ENCODE measurements around the gene P3H3. TPM values are rescaled to one million over a fixed set of nuclear protein-coding genes. Genes with fewer than 3 reads are reported as not detected.

Gene P3H3
- total RNA-seq, 4 donors from 2014 or later, result 5.0 to 30.5 (median 14.3) TPM

DNA sequence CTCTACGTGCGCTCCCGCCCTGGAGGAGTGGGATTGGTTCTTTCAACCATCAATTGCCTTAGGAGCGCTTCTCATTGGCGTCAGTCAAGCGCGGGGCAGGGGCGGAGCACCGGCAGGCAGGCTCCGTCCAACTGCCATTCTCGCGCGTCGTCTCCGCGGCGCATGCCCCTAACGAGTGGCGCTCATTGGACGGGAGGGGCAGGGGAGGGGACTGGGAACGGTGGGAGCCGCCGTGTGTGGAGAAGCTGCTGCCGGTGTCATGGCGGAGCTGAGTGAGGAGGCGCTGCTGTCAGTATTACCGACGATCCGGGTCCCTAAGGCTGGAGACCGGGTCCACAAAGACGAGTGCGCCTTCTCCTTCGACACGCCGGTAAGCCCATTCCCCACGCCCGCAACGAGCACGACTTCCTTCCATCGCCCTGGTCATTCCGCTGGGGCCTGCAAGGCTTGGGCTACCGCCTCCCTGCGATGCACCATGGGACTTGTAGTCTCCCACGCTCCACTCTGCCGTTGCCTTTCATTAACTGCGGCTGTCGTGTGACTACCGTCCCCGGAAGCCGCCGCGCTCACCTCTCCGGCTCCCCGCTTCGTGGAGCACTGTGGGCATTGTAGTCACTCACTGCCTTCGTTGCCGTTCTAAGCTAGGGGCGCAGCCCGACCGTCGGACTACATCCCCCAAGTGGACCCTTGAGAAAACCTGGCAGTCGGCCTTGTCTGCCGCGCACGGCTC lies 23.9 kb downstream of the P3H3 start, which contains the start of gene USP5:
Gene USP5 (plus strand): TSS at position 230 of the 730 bp plus-strand sequence. CDS start 30 bp downstream, at position 260.
- TF ChIP-seq, protein P1, sequence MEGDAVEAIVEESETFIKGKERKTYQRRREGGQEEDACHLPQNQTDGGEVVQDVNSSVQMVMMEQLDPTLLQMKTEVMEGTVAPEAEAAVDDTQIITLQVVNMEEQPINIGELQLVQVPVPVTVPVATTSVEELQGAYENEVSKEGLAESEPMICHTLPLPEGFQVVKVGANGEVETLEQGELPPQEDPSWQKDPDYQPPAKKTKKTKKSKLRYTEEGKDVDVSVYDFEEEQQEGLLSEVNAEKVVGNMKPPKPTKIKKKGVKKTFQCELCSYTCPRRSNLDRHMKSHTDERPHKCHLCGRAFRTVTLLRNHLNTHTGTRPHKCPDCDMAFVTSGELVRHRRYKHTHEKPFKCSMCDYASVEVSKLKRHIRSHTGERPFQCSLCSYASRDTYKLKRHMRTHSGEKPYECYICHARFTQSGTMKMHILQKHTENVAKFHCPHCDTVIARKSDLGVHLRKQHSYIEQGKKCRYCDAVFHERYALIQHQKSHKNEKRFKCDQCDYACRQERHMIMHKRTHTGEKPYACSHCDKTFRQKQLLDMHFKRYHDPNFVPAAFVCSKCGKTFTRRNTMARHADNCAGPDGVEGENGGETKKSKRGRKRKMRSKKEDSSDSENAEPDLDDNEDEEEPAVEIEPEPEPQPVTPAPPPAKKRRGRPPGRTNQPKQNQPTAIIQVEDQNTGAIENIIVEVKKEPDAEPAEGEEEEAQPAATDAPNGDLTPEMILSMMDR (IDR thresholded peaks at IDR 0.05), result no peak
- peak in 2 of 3 donors; percentile 64 to 87 for TF ChIP-seq POLR2AphosphoS5 (IDR thresholded peaks at IDR 0.05)
- H3K9me3 ChIP-seq, result no peaks in the 10 kb centered on the region
- under 1% methylated on average over 29 of the region's 65 CpGs for WGBS

DNA sequence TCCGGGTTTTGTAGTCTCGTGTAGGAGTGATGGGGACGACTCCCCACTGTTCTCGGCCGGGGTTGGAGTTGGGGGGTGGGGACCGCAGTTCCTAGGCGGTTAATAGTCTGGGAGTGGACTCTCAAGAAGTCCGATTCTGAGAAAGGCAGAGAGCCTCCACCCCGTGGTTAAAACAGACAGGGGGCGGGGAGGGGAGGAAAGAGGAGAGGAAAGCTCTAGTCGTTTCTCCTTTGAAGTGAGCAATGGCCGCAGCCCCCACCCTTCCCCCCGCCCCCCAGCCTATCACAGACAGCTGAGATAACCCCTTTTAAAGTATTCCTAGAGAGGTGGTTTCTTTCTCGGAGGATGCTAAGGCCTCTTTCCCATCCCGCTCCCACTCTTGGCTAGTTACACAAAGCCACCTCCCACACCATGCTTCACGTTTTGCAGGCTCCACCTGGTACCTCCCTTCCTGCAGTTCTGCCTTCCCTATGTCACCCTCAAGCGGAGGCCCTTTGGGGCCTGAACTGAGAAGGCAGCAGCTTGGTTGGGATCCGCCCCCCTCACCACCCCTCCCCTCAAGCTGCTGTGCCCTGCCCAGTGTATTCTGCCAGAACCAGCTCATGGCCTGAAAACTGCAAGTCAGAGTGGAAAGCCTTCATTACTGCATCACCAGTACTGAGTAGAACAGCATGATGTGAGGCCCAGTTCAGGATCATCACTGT lies 24.6 kb downstream of the P3H3 start:
- peak overlapping the region; percentile 77 for H3K27ac ChIP-seq
- H3K36me3 ChIP-seq, result peaks cover 35% of the 10 kb centered on the region
- 0% methylated on average over 18 of the region's 18 CpGs for WGBS
- TF ChIP-seq POLR2A (IDR thresholded peaks at IDR 0.05), result no peak
- no peak for TF ChIP-seq POLR2AphosphoS5 (IDR thresholded peaks at IDR 0.05)
- no peak for TF ChIP-seq EP300 (IDR thresholded peaks at IDR 0.05)
- TF ChIP-seq, protein P1 (IDR thresholded peaks at IDR 0.05), result no peak
- H3K9me3 ChIP-seq, result no peaks in the 10 kb centered on the region
- DNase-seq (ENCODE audit: low spot score in 2 of 2), result no peak
- peaks cover 24% of the 10 kb centered on the region for H3K4me1 ChIP-seq
- peak overlapping the region; percentile 64 for H3K4me3 ChIP-seq
- H3K27me3 ChIP-seq, result no peaks in the 10 kb centered on the region

More for the DNA sequence above, 23.9 kb downstream of the P3H3 start, which contains the start of gene USP5:
- peak within 1 kb of the TSS; percentile 85 for H3K27ac ChIP-seq
- peaks cover 33% of the 10 kb centered on the region for H3K36me3 ChIP-seq
- H3K4me3 ChIP-seq, result peak within 1 kb of the TSS; percentile 64
- DNase-seq (ENCODE audit: low spot score in 2 of 2), result peak; percentile 99
- no peaks in the 10 kb centered on the region for H3K27me3 ChIP-seq
- H3K4me1 ChIP-seq, result peaks cover 24% of the 10 kb centered on the region

DNA sequence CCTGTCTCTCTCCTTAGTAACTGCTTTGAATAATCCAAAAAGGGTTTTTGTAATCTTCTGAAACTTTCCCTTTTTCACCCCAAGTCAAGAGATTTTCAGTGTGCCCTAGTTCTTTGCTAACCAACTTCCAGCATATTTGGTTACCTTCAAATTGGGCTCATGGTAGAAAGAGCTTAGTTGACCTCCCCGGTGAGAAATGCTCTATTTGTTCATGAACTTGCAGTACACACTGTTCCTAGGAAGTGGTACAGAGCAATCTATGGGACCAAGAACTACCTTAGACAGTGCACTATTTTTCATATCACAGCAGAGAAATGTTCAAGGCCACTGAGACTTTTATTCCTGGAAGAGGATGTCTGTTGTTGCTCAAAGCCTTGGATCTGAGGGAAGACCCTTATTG lies 25.4 kb downstream of the P3H3 start:
- H3K27ac ChIP-seq, result peak overlapping the region; percentile 77
- DNase-seq (ENCODE audit: low spot score in 2 of 2), result no peak
- TF ChIP-seq POLR2A (IDR thresholded peaks at IDR 0.05) (no peak), EP300 (IDR thresholded peaks at IDR 0.05) (no peak), POLR2AphosphoS5 (IDR thresholded peaks at IDR 0.05) (no peak)
- TF ChIP-seq, protein P1 (IDR thresholded peaks at IDR 0.05), result no peak
- no peaks in the 10 kb centered on the region for H3K27me3 ChIP-seq
- 75% methylated on average over 1 of the region's 1 CpG for WGBS
- no peaks in the 10 kb centered on the region for H3K9me3 ChIP-seq
- peaks cover 37% of the 10 kb centered on the region for H3K36me3 ChIP-seq
- H3K4me1 ChIP-seq, result peaks cover 24% of the 10 kb centered on the region
- no peak overlapping the region for H3K4me3 ChIP-seq

DNA sequence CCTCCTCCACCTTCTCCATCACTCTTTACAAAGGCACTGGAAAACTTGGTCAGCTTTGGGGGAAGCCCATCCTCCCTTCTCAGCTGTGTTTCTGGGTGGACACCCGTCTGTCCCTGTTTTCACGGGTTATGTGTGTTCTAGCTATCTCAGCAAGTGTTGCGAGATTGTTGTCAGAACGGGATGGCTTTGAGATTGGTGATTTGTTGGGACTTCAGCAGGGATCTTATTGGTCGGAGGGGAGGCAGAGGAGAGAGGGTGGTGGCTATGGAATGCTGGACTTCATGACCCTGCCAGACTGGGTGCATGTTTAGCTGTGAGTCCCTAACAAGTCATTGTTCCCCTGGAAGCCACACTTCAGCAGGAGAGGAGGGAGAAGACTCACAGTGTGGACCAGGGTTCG lies 25.8 kb downstream of the P3H3 start:
- TF ChIP-seq, protein P1 (IDR thresholded peaks at IDR 0.05), result no peak
- TF ChIP-seq POLR2A (IDR thresholded peaks at IDR 0.05) (no peak), POLR2AphosphoS5 (IDR thresholded peaks at IDR 0.05) (no peak), EP300 (IDR thresholded peaks at IDR 0.05) (no peak)
- Histone ChIP-seq H3K27me3 (no peaks in the 10 kb centered on the region), H3K4me1 (peaks cover 24% of the 10 kb centered on the region), H3K36me3 (peaks cover 38% of the 10 kb centered on the region), H3K9me3 (no peaks in the 10 kb centered on the region), H3K4me3 (no peak overlapping the region), H3K27ac (peak overlapping the region; percentile 77)
- WGBS, result 82% methylated on average over 6 of the region's 6 CpGs
- no peak for DNase-seq (ENCODE audit: low spot score in 2 of 2)

DNA sequence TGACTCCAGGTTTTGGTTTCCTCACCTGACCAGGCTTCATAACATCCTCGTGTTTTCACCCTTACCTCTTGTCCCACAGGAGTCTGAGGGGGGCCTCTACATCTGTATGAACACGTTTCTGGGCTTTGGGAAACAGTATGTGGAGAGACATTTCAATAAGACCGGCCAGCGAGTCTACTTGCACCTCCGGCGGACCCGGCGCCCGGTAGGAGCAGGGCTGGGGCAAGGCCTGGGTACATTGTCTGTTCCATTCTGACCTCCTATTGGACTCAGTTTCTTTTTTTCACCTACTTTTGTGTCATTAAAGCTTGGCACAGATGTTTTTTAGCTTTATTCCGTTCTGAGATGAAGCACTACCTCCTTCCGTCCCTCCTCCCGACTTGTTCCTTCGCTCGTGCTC lies 27.1 kb downstream of the P3H3 start:
- Histone ChIP-seq H3K9me3 (no peaks in the 10 kb centered on the region), H3K27ac (no peak overlapping the region), H3K27me3 (no peaks in the 10 kb centered on the region), H3K4me3 (no peak overlapping the region), H3K4me1 (peaks cover 24% of the 10 kb centered on the region), H3K36me3 (peaks cover 51% of the 10 kb centered on the region)
- DNase-seq (ENCODE audit: low spot score in 2 of 2), result no peak
- TF ChIP-seq POLR2A (IDR thresholded peaks at IDR 0.05), result no peak
- 92% methylated on average over 14 of the region's 14 CpGs for WGBS
